ENCODE data around the gene APOBEC3A. TPM values are rescaled to one million over a fixed set of nuclear protein-coding genes. Genes with fewer than 3 reads are reported as not detected.

Gene APOBEC3A
- total and polyA plus RNA-seq, 2 of the 13 experiments (the other 11 are each of a cell fraction or from before 2014, with no cell fraction given), result not detected

- H3K27me3 ChIP-seq (ENCODE audit: control insufficient read depth in 1 of 2, insufficient read depth in 2 of 2, low read length in 2 of 2), result peaks cover 1 to 28% of the 10 kb centered on the region in 2 experiments
- DNase-seq (ENCODE audit: low spot score), result no peak
- BruUV-seq (replicated peaks), result no TSS peak
- TF ChIP-seq ESRRA (CRISPR knock-in tag; IDR thresholded peaks at IDR 0.05; ENCODE audit: low read depth) (no peak), ZFP36 (IDR thresholded peaks at IDR 0.05; ENCODE audit: borderline replicate concordance, low read depth, low read length, partially characterized antibody) (no peak), RARG (CRISPR knock-in tag; IDR thresholded peaks at IDR 0.05; ENCODE audit: low read depth) (no peak), ONECUT2 (CRISPR knock-in tag; IDR thresholded peaks at IDR 0.05) (no peak), ZBTB44 (CRISPR knock-in tag; IDR thresholded peaks at IDR 0.05) (no peak), SMAD3 (CRISPR knock-in tag; IDR thresholded peaks at IDR 0.05) (no peak), CREB1 (IDR thresholded peaks at IDR 0.05) (peak; percentile 72), CREB1 (CRISPR knock-in tag; IDR thresholded peaks at IDR 0.05) (no peak), ZNF749 (CRISPR knock-in tag; IDR thresholded peaks at IDR 0.05; ENCODE audit: borderline replicate concordance) (no peak)
- H4K20me1 ChIP-seq (ENCODE audit: insufficient read depth, low read length), result no peaks in the 10 kb centered on the region
- intact Hi-C loops (cut with micrococcal nuclease; ENCODE audit: unreplicated experiment), result no loop called here
- no peaks in the 10 kb centered on the region for H3K9me3 ChIP-seq (ENCODE audit: low read length)
- no peak overlapping the region for H3K27ac ChIP-seq (ENCODE audit: extremely low read length, insufficient read depth, low read length)
- CTCF ChIA-PET (ENCODE audit: low intra/inter-chr PET ratio, low total read pairs), result no interaction called here
- in situ Hi-C loops (cut with HindIII; ENCODE audit: extremely low pct_ligation_motif_present, low pct_unique_long_range_greater_than_20kb), result no loop called here
- H3K79me2 ChIP-seq (ENCODE audit: insufficient read depth, low read length), result no peaks in the 10 kb centered on the region
- H3K4me2 ChIP-seq (ENCODE audit: low read depth, low read length), result no peak overlapping the region
- H3K4me3 ChIP-seq (replicated peaks in 1 of 3; ENCODE audit: insufficient read depth in 1 of 3, low read depth in 2 of 3, low read length in 3 of 3), result no peak overlapping the region
- H3K9ac ChIP-seq (ENCODE audit: insufficient read depth, low read depth, low read length), result no peak overlapping the region
- POLR2A ChIA-PET, result no interaction called here
- peaks cover 18% of the 10 kb centered on the region for H3K4me1 ChIP-seq (ENCODE audit: insufficient read depth, low read length)
- WGBS (ENCODE audit: low lambda C conversion rate), result 22% methylated on average over 9 of the region's 15 CpGs
- no peaks in the 10 kb centered on the region for H3K36me3 ChIP-seq (replicated peaks in 1 of 2; ENCODE audit: control insufficient read depth in 1 of 2, insufficient read depth in 2 of 2, low read length in 2 of 2)
- no peak for ATAC-seq
- no peak for FAIRE-seq
- H2AFZ ChIP-seq (ENCODE audit: low read length), result no peak overlapping the region
These were observed 3.6 kb upstream of the APOBEC3A start for GRCh38 chr22:38953577-38954413.
